Body of pancreas (tissue), 4 donors: Measurements from ENCODE around the gene MAN2A1.

Experiments
- CTCF ChIP-seq, 7 experiments: fragments of 450-650 bp in 4 of 7; fragments of 200-600 bp in 3 of 7; sonication (generic) in 3 of 7; IDR thresholded peaks; one replicate each; pipeline ENCODE4 v1.5.1; 2016 to 2019; ENCODE audit warnings: antibody characterized with exemption in 7 of 7
- POLR2A ChIP-seq, 3 donors: fragments of 450-650 bp; IDR thresholded peaks; one replicate each; pipeline ENCODE4 v1.6.1; 2016; ENCODE audit warnings: antibody characterized with exemption in 3 of 3, mild to moderate bottlenecking in 2 of 3

GRCh38 chr5:109718632-109719031 lies 28.9 kb downstream of the MAN2A1 start:
- no peak for TF ChIP-seq CTCF (IDR thresholded peaks at IDR 0.05)
- TF ChIP-seq POLR2A (IDR thresholded peaks at IDR 0.05): no peak
